Thoracic aorta (tissue), 2 donors: ENCODE measurements around the gene ABHD16B. TPM values are rescaled to one million over a fixed set of nuclear protein-coding genes. Genes with fewer than 3 reads are reported as not detected.

Experiments used
- ATAC-seq: fragments of 150-250 bp; one replicate; pipeline ENCODE4 v1.8.0; 2017; ENCODE audit warnings: low read depth; ENCODE audit not compliant: insufficient number of reproducible peaks, low FRiP score
- DNase-seq: peaks from one replicate; pipeline ENCODE4 v3.0.0-alpha.2; 2020; ENCODE audit warnings: low spot score
- H3K27ac ChIP-seq, 2 donors: fragments of 200-600 bp; sonication (generic); 1 replicate in 1 of 2; 2 replicates in 1 of 2; pipeline ENCODE4 v1.5.1; 2016; ENCODE audit warnings: mild to moderate bottlenecking in 2 of 2, moderate library complexity in 2 of 2
- H3K27me3 ChIP-seq: fragments of 200-600 bp; sonication (generic); replicated peaks from 2 replicates; pipeline ENCODE4 v1.6.0; 2016; ENCODE audit warnings: mild to moderate bottlenecking; ENCODE audit not compliant: insufficient read depth
- H3K36me3 ChIP-seq: fragments of 200-600 bp; sonication (generic); one replicate; pipeline ENCODE4 v1.5.1; 2016
- H3K4me1 ChIP-seq, 2 donors: fragments of 200-600 bp; sonication (generic); 1 replicate in 1 of 2; 2 replicates in 1 of 2; pipeline versions ENCODE4 v1.5.1 to v1.6.0; 2016; ENCODE audit warnings: low read depth in 2 of 2, mild to moderate bottlenecking in 1 of 2; ENCODE audit not compliant: control insufficient read depth in 1 of 2
- H3K4me3 ChIP-seq: fragments of 200-600 bp; sonication (generic); 2 replicates; pipeline ENCODE4 v1.5.1; 2016; ENCODE audit warnings: mild to moderate bottlenecking
- H3K9me3 ChIP-seq: fragments of 200-600 bp; sonication (generic); 2 replicates; pipeline ENCODE4 v1.5.1; 2016
- CTCF ChIP-seq: fragments of 200-600 bp; sonication (generic); IDR thresholded peaks from one replicate; pipeline ENCODE4 v1.5.1; 2019; ENCODE audit warnings: antibody characterized with exemption
- total RNA-seq, 2 donors: library from RNA; depleted of rRNA; stranded (reverse); fragments of >200 nt; gene quantifications; one replicate each; pipeline versions ENCODE4 v1.1.0 to v1.2.3, GENCODE V29; 2016

ABHD16B gene
- total RNA-seq, 2 donors from 2014 or later, result not detected

DNA sequence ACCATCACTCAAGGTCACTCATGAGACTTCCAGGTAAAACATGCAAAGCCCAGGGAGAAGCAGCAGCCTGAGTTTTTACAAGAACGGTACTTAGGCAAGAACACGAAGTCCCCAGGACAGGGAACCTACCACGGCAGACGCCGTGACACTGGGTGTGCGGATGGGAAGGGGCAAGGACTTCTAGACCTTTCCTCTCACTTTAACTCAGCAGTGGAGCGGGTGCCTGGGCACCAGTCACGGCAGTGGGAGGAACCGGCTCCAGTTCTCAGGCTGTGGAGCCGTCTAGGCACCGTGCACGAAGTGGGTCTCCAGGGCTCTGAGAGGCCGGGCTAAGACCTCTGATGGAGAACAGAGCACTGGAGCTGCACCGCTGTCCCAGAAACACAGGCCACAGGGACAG lies 32.8 kb upstream of the ABHD16B start:
- no peak for DNase-seq
- no peak overlapping the region for H3K27ac ChIP-seq
- H3K9me3 ChIP-seq, result no peaks in the 10 kb centered on the region
- no peaks in the 10 kb centered on the region for H3K36me3 ChIP-seq
- H3K4me3 ChIP-seq, result no peak overlapping the region
- H3K4me1 ChIP-seq, result peaks cover 0 to 26% of the 10 kb centered on the region in 2 donors
- no peaks in the 10 kb centered on the region for H3K27me3 ChIP-seq
- ATAC-seq, result no peak
- no peak for TF ChIP-seq CTCF

- Histone ChIP-seq H3K4me3 (no peak overlapping the region), H3K36me3 (no peaks in the 10 kb centered on the region), H3K4me1 (peaks cover 2 to 30% of the 10 kb centered on the region in 2 donors), H3K9me3 (no peaks in the 10 kb centered on the region), H3K27me3 (no peaks in the 10 kb centered on the region), H3K27ac (no peak overlapping the region)
- ATAC-seq (no peak), DNase-seq (no peak)
- TF ChIP-seq CTCF, result no peak
Measured at GRCh38 chr20:63828951-63829350, 32.3 kb upstream of the ABHD16B start.

DNA sequence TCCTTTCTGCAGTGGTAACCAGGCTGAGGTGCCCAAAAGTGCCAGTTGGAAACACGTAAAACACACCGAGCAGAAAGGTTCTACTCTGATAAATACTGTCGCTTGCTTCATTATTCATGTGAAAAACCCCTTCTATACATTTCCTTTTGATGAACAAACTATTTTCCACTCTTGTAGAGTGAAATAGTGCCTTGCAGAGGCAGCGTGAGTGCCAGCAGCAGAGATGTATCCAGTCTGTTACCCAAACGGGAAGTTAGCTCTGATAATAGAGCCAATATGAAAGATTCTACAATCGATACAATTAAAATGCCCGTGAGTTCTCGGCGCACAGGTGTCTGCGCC lies 31.7 kb upstream of the ABHD16B start:
- H3K27ac ChIP-seq, result no peak overlapping the region

GRCh38 chr20:63829945-63830835 lies 31.1 kb upstream of the ABHD16B start:
- peaks cover 9 to 43% of the 10 kb centered on the region in 2 donors for H3K4me1 ChIP-seq
- ATAC-seq (no peak), DNase-seq (no peak)
- no peaks in the 10 kb centered on the region for H3K27me3 ChIP-seq
- TF ChIP-seq CTCF, result no peak
- H3K36me3 ChIP-seq, result no peaks in the 10 kb centered on the region
- no peak overlapping the region for H3K27ac ChIP-seq
- H3K9me3 ChIP-seq, result no peaks in the 10 kb centered on the region
- peak overlapping the region; percentile 70 for H3K4me3 ChIP-seq

More for the DNA sequence above, 31.7 kb upstream of the ABHD16B start:
- no peak for TF ChIP-seq CTCF
- Histone ChIP-seq H3K9me3 (no peaks in the 10 kb centered on the region), H3K4me1 (peaks cover 7 to 37% of the 10 kb centered on the region in 2 donors), H3K36me3 (no peaks in the 10 kb centered on the region), H3K27me3 (no peaks in the 10 kb centered on the region), H3K4me3 (peak overlapping the region; percentile 70)
- ATAC-seq (no peak), DNase-seq (no peak)

- peak within 1 kb of the TSS; percentile 71 for H3K4me3 ChIP-seq
- no peak within 1 kb of the TSS for H3K27ac ChIP-seq
- H3K4me1 ChIP-seq, result peaks cover 9 to 46% of the 10 kb centered on the region in 2 donors
- ATAC-seq (no peak), DNase-seq (no peak)
- no peaks in the 10 kb centered on the region for H3K36me3 ChIP-seq
- TF ChIP-seq CTCF, result no peak
- H3K9me3 ChIP-seq, result no peaks in the 10 kb centered on the region
- no peaks in the 10 kb centered on the region for H3K27me3 ChIP-seq
Measured at GRCh38 chr20:63830841-63831588, 30.3 kb upstream of the ABHD16B start, which contains the start of gene ZBTB46. TSS of gene ZBTB46 (minus strand) at chr20:63831264. CDS start at chr20:63790757, 40,507 bp downstream.
